ENCODE measurements around the gene CSNK1E. TPM values are rescaled to one million over a fixed set of nuclear protein-coding genes. Genes with fewer than 3 reads are reported as not detected.

CSNK1E gene
- total RNA-seq, 1 donor from 2014 or later, result 63.1 TPM

DNA sequence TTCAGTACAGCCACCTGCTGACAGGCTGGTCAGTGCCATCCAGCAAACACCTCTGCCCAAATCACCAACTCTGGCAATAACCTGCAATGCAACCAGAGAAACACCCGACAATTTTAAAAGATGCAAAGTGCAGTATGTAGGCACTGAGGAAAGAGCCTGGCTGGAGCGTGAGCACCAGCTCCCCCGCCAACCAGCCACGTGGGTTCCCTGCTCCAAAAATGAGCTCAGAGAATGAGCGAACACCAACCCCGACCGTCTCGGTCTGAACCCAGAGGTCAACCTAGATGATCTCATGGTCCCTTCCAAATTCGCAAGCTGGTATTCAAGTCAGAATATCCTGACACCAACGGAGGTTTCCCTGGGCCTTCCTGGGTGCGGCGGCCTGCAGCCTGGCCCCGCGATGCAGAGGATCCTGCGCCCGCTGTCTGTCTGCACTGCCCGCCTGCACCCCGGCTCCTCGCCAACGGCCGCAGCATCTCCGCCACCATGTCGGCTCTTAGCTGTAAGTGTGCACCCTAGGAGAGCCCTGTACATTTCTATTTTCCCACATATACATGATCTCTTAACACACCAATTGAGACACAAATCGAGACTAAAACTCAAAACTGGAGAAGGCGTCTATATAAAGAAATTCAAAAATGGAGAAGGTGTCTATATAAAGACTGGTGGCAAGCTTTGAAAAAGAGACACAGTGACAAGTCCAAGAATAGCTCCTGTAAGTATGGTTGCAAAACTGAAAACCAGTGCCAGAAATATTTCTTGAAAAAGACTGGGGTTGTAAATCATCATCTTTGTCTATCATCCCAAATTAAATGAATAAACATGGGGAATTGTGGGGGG, 67.2 kb downstream of the CSNK1E start:
- DNase-seq (ENCODE audit: low spot score), result no peak

DNA sequence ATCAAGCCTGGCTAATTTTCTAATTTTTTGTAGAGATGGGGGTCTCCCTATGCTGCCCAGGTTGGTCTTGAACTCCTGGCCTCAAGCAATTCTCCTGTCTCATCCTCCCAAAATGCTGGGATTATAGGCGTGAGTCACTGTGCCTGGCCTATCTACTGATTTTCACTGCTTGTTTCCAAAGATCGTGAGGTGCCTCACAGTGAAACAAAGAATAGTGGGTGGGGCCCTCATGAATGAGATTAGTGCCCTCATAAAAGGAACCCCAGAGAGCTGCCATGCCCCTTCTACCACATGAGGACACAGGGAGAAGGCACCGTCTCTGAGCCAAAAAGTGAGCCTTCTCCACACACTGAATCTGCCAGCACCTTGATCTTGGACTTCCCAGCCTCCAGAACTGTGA, 67.9 kb downstream of the CSNK1E start:
- no peak for DNase-seq (ENCODE audit: low spot score)

DNA sequence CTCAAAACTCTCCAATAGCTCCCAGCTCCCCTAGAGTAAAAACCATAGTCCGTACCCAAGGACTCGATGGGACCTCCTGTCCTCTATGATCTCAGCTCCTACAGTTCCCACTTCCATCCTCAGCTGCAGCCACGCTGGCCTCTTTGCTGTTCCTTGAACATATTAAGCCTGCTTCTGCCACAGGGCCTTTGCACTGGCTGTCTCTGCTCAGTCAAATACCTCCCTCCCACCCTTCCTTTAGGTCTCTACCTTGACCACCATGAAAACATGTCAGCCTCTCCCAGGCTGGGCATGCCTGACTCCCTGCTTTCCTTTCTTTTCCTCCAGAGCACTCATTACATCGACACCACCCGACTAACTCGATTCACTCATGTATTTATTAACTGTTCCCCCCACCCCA, 69.0 kb downstream of the CSNK1E start:
- no peak for DNase-seq (ENCODE audit: low spot score)

DNA sequence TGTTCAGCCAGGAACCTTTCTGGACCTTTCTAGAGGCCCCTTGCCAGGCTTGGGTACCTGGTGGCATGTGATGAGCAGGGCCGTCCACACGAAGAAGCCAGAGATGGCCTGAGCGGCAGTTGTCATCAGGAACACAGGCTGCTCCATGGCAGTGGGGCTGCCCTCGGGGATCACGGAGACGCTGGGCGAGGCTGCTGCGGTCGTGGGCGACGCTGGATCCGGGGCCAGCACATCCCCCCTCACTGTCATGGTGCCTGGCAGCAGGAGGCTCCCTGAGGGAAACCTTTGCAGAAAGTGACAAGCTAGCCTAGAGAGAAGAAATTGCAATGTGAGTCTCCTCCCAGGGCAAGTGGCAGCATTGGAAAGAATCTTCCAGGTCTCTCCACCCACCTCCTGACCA, 69.5 kb downstream of the CSNK1E start:
- no peak for DNase-seq (ENCODE audit: low spot score)

DNA sequence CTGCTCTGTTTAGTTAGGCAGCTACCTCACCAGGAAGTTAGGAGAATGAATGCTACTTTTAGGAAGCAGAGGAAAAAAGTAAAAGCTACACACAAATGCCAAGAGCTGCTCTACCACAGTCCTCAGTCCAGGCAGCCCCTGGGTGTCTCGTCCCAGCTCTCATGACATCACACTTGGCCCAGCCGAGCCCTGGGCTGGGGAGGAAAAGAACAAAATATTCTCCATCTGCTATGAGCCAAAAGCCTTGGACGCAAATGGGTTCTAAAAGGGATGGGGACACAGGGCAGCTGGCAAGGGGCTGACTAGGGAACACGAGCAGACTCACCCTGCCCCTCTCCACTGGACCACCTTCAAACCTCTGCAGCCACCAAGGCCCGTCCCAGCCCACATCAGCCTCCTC, 70.5 kb downstream of the CSNK1E start:
- DNase-seq (ENCODE audit: low spot score), result no peak

DNA sequence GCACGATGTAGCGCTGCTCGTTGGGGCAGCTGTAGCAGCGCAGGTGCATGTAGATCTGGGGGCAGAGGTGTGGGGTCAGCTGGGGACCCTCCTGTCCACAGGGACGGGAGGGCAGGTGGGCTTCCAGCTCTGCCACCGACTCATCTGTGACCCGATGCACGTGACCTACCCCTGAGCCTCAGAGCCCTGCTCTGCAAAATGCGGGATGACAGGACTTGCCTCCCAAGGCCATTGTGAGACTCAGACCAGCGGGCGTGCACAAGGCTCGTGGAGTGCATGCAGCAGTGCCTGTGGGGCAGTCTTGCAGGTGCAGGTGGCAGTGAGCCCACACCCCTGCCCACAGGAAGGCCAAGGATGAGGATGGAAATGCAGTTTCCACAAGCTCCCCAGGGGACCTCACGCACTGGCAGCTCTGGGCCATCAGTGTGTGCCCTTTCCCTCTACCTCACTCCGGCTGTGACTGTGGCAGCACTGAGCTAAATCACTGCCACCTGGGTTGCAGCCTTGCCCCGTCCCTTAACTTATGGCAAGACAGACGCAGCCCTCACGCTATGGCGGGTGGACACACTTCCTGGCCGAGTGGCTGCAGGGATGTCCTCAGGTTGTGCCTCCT, 71.1 kb downstream of the CSNK1E start:
- no peak for DNase-seq (ENCODE audit: low spot score)

DNA sequence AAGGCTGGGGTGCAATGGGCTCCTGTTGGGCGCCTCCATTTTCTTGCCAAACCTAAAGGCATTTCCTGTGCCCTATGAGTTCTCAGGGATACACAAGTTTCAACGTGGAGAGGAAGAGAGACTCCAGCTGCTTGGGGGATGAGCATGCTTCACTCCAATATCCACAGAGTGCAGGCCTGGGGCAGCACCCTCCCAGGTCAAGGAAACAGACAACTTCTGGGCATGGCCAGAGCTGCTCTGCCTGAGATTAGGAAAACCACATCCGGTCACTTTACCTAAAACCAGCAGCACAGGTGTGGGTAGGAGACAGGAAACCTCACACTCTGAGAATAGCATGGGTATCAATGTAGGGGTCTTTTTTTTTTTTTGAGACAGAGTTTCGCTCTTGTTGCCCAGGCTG, 73.1 kb downstream of the CSNK1E start:
- no peak for DNase-seq (ENCODE audit: low spot score)

DNA sequence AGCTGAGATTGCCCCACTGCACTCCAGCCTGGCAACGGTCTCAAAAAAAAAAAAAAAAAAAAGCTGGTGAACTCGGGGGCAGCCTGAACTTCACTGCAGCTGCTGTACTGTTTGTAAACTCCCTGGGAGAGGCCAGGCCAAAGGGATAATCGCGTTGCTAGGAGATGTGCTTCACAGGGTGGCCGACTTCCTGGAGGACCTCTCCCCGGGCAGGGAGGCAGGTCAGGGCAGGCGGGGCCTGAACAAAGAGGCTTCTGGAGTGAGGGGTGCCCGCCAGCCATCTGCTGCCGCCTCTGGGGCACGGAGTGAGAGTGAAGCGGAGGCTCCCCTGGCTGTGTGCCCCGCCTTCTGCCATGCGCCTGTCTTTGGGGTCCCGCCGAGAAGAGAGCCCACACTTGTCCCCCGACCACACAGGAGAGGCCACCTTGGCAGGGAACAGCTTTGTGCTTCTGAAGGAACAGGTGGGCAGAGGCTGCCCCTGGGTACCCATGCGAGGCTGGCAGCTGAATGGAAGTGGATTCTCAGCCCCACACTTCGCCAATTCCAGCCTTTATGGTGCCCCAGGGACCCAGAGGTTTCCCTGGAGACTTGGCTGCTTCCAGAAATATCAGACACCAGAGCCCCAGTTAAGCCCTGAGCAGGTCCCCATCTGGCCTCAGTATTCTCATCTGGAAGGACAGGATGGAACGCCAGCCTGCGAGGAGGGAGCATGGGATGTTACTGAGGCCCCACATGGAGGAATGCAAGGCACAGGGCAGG, 74.0 kb downstream of the CSNK1E start:
- DNase-seq (ENCODE audit: low spot score), result peak; percentile 90

DNA sequence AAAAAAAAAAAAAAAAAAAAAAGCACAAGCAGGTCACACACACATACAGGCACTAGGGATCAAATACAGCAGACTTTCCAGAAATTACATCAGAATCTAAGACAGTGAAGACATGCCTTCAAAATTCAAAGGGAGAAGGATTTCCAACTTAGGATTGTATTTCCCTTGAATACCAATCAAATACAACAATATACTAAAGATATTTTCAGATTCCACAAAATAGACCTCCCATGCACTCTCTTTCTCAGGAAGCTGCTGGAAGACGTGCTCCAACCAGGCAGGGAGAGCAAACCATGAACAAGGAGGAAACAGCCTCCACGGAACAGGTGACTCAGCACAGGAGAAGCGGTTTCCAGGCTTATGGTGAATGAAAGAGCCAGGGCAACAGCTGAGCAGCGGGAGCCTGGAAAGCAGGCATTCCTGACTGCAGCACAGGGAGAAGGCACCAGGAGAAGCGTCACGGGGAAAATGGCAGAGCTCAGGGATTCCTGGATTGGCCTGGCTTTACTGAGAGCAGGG, 76.4 kb downstream of the CSNK1E start:
- peak; percentile 74 for DNase-seq (ENCODE audit: low spot score)

Other genes starting within 250 kb of the CSNK1E start
- gene SLC16A8, start 233.2 kb downstream of the CSNK1E start, total RNA-seq (ENCODE audit: insufficient read depth, low replicate concordance), result not detected
- gene BAIAP2L2, start 206.7 kb downstream of the CSNK1E start, total RNA-seq (ENCODE audit: insufficient read depth, low replicate concordance), result not detected
- 22.1 TPM for gene PLA2G6, start 135.6 kb downstream of the CSNK1E start, total RNA-seq (ENCODE audit: insufficient read depth, low replicate concordance)
- gene MAFF, start 115.4 kb downstream of the CSNK1E start, total RNA-seq (ENCODE audit: insufficient read depth, low replicate concordance), result 31.3 TPM
- 42.1 TPM for gene TMEM184B, start 44.4 kb downstream of the CSNK1E start, total RNA-seq (ENCODE audit: insufficient read depth, low replicate concordance)
- not detected for gene KCNJ4, start 137.8 kb upstream of the CSNK1E start, total RNA-seq (ENCODE audit: insufficient read depth, low replicate concordance)
- 71.7 TPM for gene KDELR3, start 150.7 kb upstream of the CSNK1E start, total RNA-seq (ENCODE audit: insufficient read depth, low replicate concordance)
- 353 TPM for gene DDX17, start 188.9 kb upstream of the CSNK1E start, total RNA-seq (ENCODE audit: insufficient read depth, low replicate concordance)